Measurements from ENCODE around the gene ZPBP2.

- no peak for TF ChIP-seq YY1 (IDR thresholded peaks at IDR 0.05; ENCODE audit: insufficient read depth, insufficient read length)
- TF ChIP-seq SUZ12 (IDR thresholded peaks at IDR 0.05; ENCODE audit: extremely low read depth, insufficient read depth, insufficient read length) = no peak
- TF ChIP-seq ZNF274 (IDR thresholded peaks at IDR 0.05; ENCODE audit: low read depth, low read length) = no peak
Observed at GRCh38 chr17:39903158-39903884, 35.3 kb downstream of the ZPBP2 start.
